ENCODE measurements around the gene TMEM245. TPM values are rescaled to one million over a fixed set of nuclear protein-coding genes. Genes with fewer than 3 reads are reported as not detected.

Gene TMEM245
- total and polyA plus RNA-seq, 7 donors = 1.8 to 105 (median 90.7) TPM

DNA sequence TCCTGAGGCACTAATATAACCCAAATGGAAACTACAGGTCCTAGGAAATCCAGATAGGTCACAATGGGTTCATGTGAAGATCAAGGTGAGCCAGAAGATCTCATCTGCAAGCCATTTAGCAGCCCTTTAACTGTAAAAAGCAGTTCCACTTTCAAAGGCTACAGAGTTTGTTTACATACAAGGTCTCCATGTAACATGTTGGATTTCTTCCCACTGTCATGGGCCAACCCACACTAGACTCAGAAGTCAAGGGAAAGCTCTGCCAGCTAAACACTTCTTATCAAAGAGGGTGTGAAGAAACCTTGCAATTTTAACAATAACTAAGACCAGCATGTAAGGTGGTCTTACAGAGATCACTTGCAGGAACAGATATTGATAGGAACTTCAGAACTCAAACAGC lies 102.7 kb downstream of the TMEM245 start:
- Histone ChIP-seq H3K4me3 (no peak overlapping the region), H3K27me3 (no peaks in the 10 kb centered on the region), H3K36me3 (peaks cover 0 to 25% (median 0%) of the 10 kb centered on the region in 4 donors), H3K27ac (no peak overlapping the region), H3K4me1 (peaks cover 0 to 24% (median 16%) of the 10 kb centered on the region in 4 donors), H3K9me3 (no peaks in the 10 kb centered on the region)
- no peak for DNase-seq
- intact Hi-C loops (cut with DNase I) = no loop called here
- TF ChIP-seq CTCF (IDR thresholded peaks at IDR 0.05) (no peak), POLR2A (IDR thresholded peaks at IDR 0.05) (no peak), POLR2AphosphoS5 (IDR thresholded peaks at IDR 0.05) (no peak), EP300 (IDR thresholded peaks at IDR 0.05) (no peak)

- intact Hi-C loops (cut with DNase I) = no loop called here
- TF ChIP-seq CTCF (IDR thresholded peaks at IDR 0.05) = no peak
- TF ChIP-seq EP300 (IDR thresholded peaks at IDR 0.05) = no peak
- no peak for TF ChIP-seq POLR2A (IDR thresholded peaks at IDR 0.05)
- TF ChIP-seq POLR2AphosphoS5 (IDR thresholded peaks at IDR 0.05) = no peak
- H3K9me3 ChIP-seq = no peaks in the 10 kb centered on the region
- WGBS, 2 donors = 74 to 99% methylated on average over 1 of the region's 1 CpG
- DNase-seq = no peak
- H3K4me1 ChIP-seq = peaks cover 0 to 33% (median 25%) of the 10 kb centered on the region in 4 donors
- no peak overlapping the region for H3K4me3 ChIP-seq
- no peaks in the 10 kb centered on the region for H3K27me3 ChIP-seq
- H3K27ac ChIP-seq = no peak overlapping the region
- H3K36me3 ChIP-seq = peaks cover 0 to 25% (median 0%) of the 10 kb centered on the region in 4 donors
Measured at GRCh38 chr9:109016132-109016531, 103.6 kb downstream of the TMEM245 start.

GRCh38 chr9:109014608-109015280 lies 105.0 kb downstream of the TMEM245 start:
- Histone ChIP-seq H3K9me3 (no peaks in the 10 kb centered on the region), H3K27me3 (no peaks in the 10 kb centered on the region), H3K27ac (peak overlapping the region; percentile 96 to 100 (median 97)), H3K4me3 (no peak overlapping the region), H3K4me1 (peaks cover 0 to 46% (median 37%) of the 10 kb centered on the region in 4 donors), H3K36me3 (peaks cover 0 to 15% (median 0%) of the 10 kb centered on the region in 4 donors)
- DNase-seq = no peak
- 79 to 88% methylated on average over 7 of the region's 7 CpGs for WGBS, 2 donors
- intact Hi-C loops (cut with DNase I) = loop anchor here (5.0 kb wide), 2 partner anchors 82 to 103 kb away; partner anchors contain the start of genes ABITRAM, ELP1 and TMEM245
- TF ChIP-seq EP300 (IDR thresholded peaks at IDR 0.05) (no peak), POLR2AphosphoS5 (IDR thresholded peaks at IDR 0.05) (no peak), CTCF (IDR thresholded peaks at IDR 0.05) (no peak)

DNA sequence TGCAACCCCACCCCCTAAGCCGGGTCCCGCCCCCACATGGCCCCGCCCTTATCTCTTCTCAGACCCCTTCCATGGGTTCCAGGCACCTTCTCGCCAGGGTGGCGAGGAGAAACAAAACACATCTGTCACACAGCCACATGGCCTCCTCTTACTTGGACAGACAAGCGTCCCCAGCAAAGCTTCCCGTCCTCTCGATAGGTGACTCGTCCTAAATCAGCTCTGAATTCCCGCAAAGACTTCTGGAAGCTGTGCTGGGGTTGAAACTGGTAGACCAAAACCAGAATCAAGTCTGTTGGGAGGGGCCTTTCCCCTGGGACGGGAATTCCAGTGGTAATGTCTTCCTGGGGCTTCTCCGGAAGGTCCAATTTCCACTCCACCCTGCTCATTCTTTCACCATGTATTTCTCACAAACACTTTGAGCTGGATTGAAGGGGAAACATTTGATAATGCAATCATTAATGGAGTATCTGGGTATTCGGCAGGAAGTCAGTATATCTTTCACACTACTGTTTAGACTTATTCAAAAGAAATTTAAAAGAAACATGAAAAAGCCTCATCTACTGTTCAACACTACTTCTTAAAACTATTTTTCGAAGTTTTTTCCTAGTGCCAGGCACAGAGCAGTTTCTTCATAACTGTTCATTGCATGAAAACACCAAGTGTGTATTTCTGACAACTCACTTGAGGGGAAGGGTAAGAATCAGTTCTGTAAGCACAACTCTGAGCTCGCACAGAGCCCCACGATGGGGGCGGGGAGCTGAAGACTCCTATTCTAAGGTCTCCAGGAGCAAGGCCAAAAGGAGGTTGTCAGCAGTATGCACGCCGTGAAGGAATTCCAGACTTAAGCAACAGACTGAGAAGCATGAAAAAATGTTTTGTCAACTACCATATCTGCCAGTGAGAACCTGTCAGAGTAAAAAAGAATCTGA lies 105.8 kb downstream of the TMEM245 start:
- peak overlapping the region; percentile 96 to 100 (median 97) for H3K27ac ChIP-seq
- no peak for TF ChIP-seq POLR2A (IDR thresholded peaks at IDR 0.05)
- peak in 1 of 4 donors; percentile 24 for TF ChIP-seq POLR2AphosphoS5 (IDR thresholded peaks at IDR 0.05)
- H3K36me3 ChIP-seq = peaks cover 0 to 7% (median 0%) of the 10 kb centered on the region in 4 donors
- no peaks in the 10 kb centered on the region for H3K27me3 ChIP-seq
- no peak for DNase-seq
- H3K4me3 ChIP-seq = peak overlapping the region; percentile 25 to 95 (median 78)
- WGBS, 2 donors = 30 to 33% methylated on average over 19 of the region's 19 CpGs
- no peaks in the 10 kb centered on the region for H3K9me3 ChIP-seq
- intact Hi-C loops (cut with DNase I) = loop anchor here (5.0 kb wide), 2 partner anchors 82 to 103 kb away; partner anchors contain the start of genes ABITRAM, ELP1 and TMEM245
- peaks cover 0 to 46% (median 37%) of the 10 kb centered on the region in 4 donors for H3K4me1 ChIP-seq

Measured in sigmoid colon (tissue), 7 donors.